ENCODE data around the gene RNF151. TPM values are rescaled to one million over a fixed set of nuclear protein-coding genes. Genes with fewer than 3 reads are reported as not detected.

RNF151 gene
- total and polyA plus RNA-seq, 10 of the 15 experiments (the other 5 are each of a cell fraction or from before 2014, with no cell fraction given): 0.17 to 0.56 TPM; not detected in 8

- ATAC-seq (no peak), FAIRE-seq (no peak), DNase-seq (ENCODE audit: low read depth, low spot score) (no peak)
- WGBS (ENCODE audit: insufficient coverage, insufficient replicate concordance, low lambda C conversion rate, missing lambda C conversion rate): 22% methylated on average over 52 of the region's 53 CpGs
- H3K4me3 ChIP-seq: no peak overlapping the region
- 0 out of 4 replicates have a peak, but pooled peaks cover 0 to 5% of the 10 kb centered on the region in 2 experiments for H3K27me3 ChIP-seq (replicated peaks in 1 of 2; ENCODE audit: control insufficient read depth in 2 of 2, insufficient read depth in 2 of 2, low read length in 1 of 2)
- TF ChIP-seq SMARCA5 (IDR thresholded peaks at IDR 0.05) (no peak), BACH1 (IDR thresholded peaks at IDR 0.05; ENCODE audit: borderline replicate concordance) (no peak), POLR2A (IDR thresholded peaks at IDR 0.05; ENCODE audit: low read depth, low read length) (peak; percentile 2; the same call in 1 of the 2 replicates), BHLHE40 (IDR thresholded peaks at IDR 0.05; ENCODE audit: borderline replicate concordance in 1 of 2, low read depth in 2 of 2, low read length in 1 of 2) (0 out of 4 replicates have a peak, but pooled peaks of 1 of the 2 experiments have one; percentile 16), TCF3 (IDR thresholded peaks at IDR 0.05; ENCODE audit: borderline replicate concordance, insufficient read depth, low read depth, low read length) (no peak), HDAC2 (IDR thresholded peaks at IDR 0.05) (no peak), KLF5 (IDR thresholded peaks at IDR 0.05; ENCODE audit: partially characterized antibody) (no peak), SMAD5 (IDR thresholded peaks at IDR 0.05; ENCODE audit: low read depth) (no peak), SIN3A (IDR thresholded peaks at IDR 0.05; ENCODE audit: low read depth, low read length) (no peak), PBX3 (IDR thresholded peaks at IDR 0.05; ENCODE audit: insufficient replicate concordance, low read depth, low read length) (no peak), FOXM1 (IDR thresholded peaks at IDR 0.05; ENCODE audit: low read depth, low read length) (no peak), YBX1 (IDR thresholded peaks at IDR 0.05) (no peak), RCOR1 (conservative IDR thresholded peaks at IDR 0.05; ENCODE audit: low read depth, low read length) (no peak), TAF1 (IDR thresholded peaks at IDR 0.05; ENCODE audit: borderline replicate concordance, low read depth, low read length) (no peak), RBBP5 (conservative IDR thresholded peaks at IDR 0.05) (no peak), RELA (IDR thresholded peaks at IDR 0.05; ENCODE audit: borderline replicate concordance, partially characterized antibody) (no peak)
- H3K27ac ChIP-seq (ENCODE audit: control insufficient read depth, insufficient read depth): no peak overlapping the region
- H3K4me2 ChIP-seq (ENCODE audit: control insufficient read depth, insufficient read depth): no peak overlapping the region
- BruUV-seq (replicated peaks): no TSS peak
- no peaks in the 10 kb centered on the region for H4K20me1 ChIP-seq (ENCODE audit: control insufficient read depth, insufficient read depth)
- ChIA-PET SMC1A (ENCODE audit: uncharacterized antibody, unreplicated experiment) (interaction anchor here (1.6 kb wide), 1 partner anchor 28 kb away, joined by 5 read pairs; no protein-coding TSS in a partner anchor), POLR2A (interaction anchor here (2.1 to 3.0 kb wide), 3 partner anchors 11 to 24 kb away, joined by 5 to 25 read pairs (median 18); partner anchors contain the start of gene RPS2), RAD21 (ENCODE audit: unreplicated experiment) (interaction anchor here (1.1 to 2.6 kb wide), 3 partner anchors 8 to 161 kb away, joined by 4 to 12 read pairs (median 6); partner anchors contain the start of gene TBL3), CTCF (interaction anchor here (1.6 to 1.7 kb wide), 2 partner anchors 24 to 160 kb away, joined by 5 to 6 read pairs; no protein-coding TSS in a partner anchor)
- intact Hi-C loops (cut with micrococcal nuclease; ENCODE audit: unreplicated experiment) (no loop called here), in situ Hi-C loops (cut with MboI) (no loop called here)
- no peaks in the 10 kb centered on the region for H3K9me3 ChIP-seq (replicated peaks; ENCODE audit: control insufficient read depth, insufficient read depth, low read length)
- peaks cover 18% of the 10 kb centered on the region for H3K4me1 ChIP-seq (ENCODE audit: control insufficient read depth, insufficient read depth, low read length)
- H3K36me3 ChIP-seq (ENCODE audit: control insufficient read depth in 2 of 2, insufficient read depth in 2 of 2, low read length in 1 of 2): peaks cover 0 to 28% of the 10 kb centered on the region in 2 experiments; a peak in 3 of 4 replicates
- no peaks in the 10 kb centered on the region; the same call in none of the 2 replicates for H3K79me2 ChIP-seq (ENCODE audit: control insufficient read depth, insufficient read depth, low read length)
- H2AFZ ChIP-seq (ENCODE audit: control insufficient read depth, low read depth, low read length): no peak overlapping the region
- no peak overlapping the region for H3K9ac ChIP-seq (ENCODE audit: control insufficient read depth, insufficient read depth, low read length)
Measured at GRCh38 chr16:1980030-1980769, 13.5 kb downstream of the RNF151 start.

Data from GM12878 (cell line).